HL-60/S4 treated with retinoic acid at 250 ng/mL for 4 days and 3 days (cell line): ENCODE measurements around the gene MAPK13.
"Not testable (repeated sequence)": the region's sequence is repeated elsewhere in the genome, so short reads cannot be mapped to it uniquely, and the experiment has no call there.

Source experiments
- in situ Hi-C: fragments of 300-500 bp; cut with MboI; formaldehyde crosslinking; loops from 2 replicates; pipeline ENCODE4 v1.7.0; 2022; ENCODE audit warnings: low sequenced_read_pairs

The MAPK13 gene

GRCh38 chr6:36126553-36127458 is 3.5 kb upstream of the MAPK13 start:
- in situ Hi-C loops: no loop called here

GRCh38 chr6:36127462-36128016 is 2.8 kb upstream of the MAPK13 start:
- in situ Hi-C loops: no loop called here

DNA sequence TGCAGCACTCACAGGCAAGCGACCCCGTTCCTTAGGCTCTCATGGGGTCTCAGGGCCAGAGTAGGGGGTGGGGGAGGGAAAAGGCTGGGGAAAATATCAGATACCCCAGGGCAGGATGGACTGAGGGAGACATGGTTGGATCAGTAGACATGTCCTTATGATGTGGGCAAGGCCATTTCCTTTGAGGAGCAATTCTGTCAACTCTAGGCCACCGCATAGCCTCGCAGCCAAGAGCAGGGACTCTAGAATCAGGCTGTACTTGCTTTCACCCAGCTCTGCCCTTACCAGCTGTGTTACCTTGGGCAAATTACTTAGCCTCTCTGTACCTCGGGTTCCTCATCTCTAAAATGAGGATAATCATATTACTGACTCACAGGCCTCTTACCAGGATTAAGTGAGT is 2.2 kb upstream of the MAPK13 start:
- in situ Hi-C loops: no loop called here

- in situ Hi-C loops: no loop called here
Observed at GRCh38 chr6:36128793-36129192, 1.5 kb upstream of the MAPK13 start.

GRCh38 chr6:36129334-36129733 is 979 bp upstream of the MAPK13 start:
- in situ Hi-C loops: not testable (repeated sequence)

- in situ Hi-C loops: no loop called here
Observed at GRCh38 chr6:36130667-36131510, 576 bp downstream of the MAPK13 start.

GRCh38 chr6:36131511-36132245 is 1.4 kb downstream of the MAPK13 start:
- in situ Hi-C loops: no loop called here

- in situ Hi-C loops: no loop called here
Observed at GRCh38 chr6:36132246-36132895, 2.1 kb downstream of the MAPK13 start.

DNA sequence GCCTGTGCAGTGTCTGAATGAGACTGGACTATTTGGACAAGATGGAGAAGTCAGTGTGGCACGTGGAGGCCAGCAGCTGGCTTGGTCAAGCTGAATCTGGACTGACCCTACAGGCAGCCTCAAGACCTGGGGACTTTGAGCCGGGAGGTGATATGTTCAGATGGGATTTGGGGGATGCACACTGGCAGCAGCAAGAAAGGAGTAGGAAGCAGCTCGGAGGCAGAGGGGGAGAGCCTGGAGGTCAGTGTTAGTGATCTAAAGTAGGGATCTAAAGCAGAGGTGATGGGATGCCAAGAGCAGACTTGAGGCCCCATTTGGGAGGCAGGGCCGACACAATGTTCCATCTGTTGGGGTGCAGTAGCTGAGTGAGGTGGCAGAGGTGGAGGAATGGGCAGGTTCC is 2.8 kb downstream of the MAPK13 start:
- in situ Hi-C loops: no loop called here

DNA sequence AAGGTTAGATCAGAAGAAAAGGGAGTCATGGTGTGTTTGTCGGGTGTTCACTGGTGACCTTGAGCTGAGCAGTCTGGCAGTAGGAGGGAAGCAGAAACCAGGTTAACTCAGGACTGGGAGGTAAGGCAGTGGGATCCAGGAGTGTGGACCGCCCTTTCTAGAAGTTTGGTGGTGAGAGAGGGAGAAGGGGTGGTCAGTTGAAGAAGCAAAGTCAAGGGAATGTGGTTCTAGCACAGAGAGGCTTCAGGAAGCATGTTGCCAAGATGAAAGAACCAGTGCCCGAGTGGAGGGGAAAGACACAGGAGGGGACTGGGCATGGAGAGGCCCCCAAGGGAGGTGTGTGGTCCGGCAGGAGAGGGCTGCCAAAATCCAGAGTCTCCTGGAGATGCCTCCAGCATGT is 3.6 kb downstream of the MAPK13 start:
- in situ Hi-C loops: no loop called here

- in situ Hi-C loops: no loop called here
Observed at GRCh38 chr6:36135053-36135731, 4.9 kb downstream of the MAPK13 start.

DNA sequence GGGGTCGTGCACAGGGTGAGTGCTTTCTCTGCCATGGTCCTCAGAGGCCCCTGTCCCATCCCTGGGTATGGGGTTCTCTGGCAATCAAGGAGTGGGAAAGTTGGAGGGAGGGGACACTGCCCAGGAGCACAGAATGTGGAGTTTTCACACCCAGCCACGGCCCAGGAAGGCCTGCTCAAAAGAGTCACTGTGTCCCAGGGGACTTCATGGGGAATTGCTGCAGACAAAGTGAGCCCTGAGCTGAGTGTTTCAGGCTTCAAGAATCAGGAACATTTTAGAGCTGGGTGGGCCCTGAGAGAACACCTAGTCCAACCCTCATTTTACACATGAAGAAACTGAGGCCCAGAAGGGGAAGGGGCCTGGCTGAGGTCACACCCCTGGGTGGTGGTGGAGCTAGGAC is 5.7 kb downstream of the MAPK13 start:
- in situ Hi-C loops: no loop called here

- in situ Hi-C loops: no loop called here
Observed at GRCh38 chr6:36136551-36136950, 6.2 kb downstream of the MAPK13 start.

GRCh38 chr6:36138667-36139066 is 8.4 kb downstream of the MAPK13 start:
- in situ Hi-C loops: no loop called here

GRCh38 chr6:36139431-36139830 is 9.1 kb downstream of the MAPK13 start:
- in situ Hi-C loops: no loop called here

- in situ Hi-C loops: no loop called here
Observed at GRCh38 chr6:36139991-36140710, 9.8 kb downstream of the MAPK13 start.

- in situ Hi-C loops: no loop called here
Observed at GRCh38 chr6:36141091-36141490, 10.8 kb downstream of the MAPK13 start.

- in situ Hi-C loops: no loop called here
Observed at GRCh38 chr6:36141961-36142360, 11.6 kb downstream of the MAPK13 start.
